ENCODE results near the gene PRPF19.

PRPF19 gene

DNA sequence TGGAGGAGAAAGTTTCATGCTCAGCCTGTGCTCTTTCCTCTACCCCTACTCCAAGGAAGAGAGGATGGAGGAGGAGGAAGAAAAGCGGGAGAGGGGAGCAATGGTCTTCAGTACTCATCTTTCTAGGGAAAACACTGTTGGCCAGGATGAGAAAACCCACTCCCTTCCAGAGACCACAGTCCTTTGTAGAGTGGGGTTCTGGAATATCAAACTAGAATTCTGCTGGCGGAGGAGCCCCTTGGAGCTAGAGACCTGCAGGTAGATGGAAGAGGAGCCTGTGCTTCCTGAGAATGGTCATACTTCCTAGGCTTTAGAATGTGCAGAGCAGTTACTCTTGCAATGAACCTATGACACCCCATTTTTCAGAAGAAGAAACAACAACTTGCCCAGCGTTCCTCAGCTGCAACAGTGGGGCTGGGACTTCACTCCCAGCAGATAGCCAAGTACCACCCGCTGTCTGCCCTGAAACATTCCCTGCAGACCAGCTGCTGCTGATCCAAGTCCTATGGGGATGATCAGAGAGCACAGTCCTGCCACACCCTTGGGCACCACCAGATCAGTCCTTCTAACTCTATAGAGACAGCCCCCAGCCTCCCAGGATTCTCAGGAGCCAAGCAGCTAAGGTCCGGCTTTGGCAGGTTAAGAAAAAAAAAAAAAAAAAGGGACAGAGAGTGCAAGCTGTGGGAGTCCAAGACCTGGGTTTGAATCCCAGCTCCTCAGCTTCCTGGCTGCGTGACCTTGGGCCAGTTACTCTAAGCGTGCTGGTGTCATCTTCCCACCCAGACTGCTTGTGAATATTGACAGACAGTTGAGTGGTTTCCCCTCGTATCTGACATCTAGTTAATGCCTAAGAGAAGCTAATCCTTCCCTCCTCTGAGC is 51.3 kb downstream of the PRPF19 start:
- H3K27ac ChIP-seq = no peak overlapping the region
- POLR2A ChIA-PET (ENCODE audit: low non-redundant PET) = interaction anchor here (0.7 kb wide), 1 partner anchor 9 kb away, joined by 3 read pairs; no protein-coding TSS in a partner anchor
- no peak for DNase-seq (ENCODE audit: low spot score)
- CTCF ChIA-PET = interaction anchor here (0.7 kb wide), 1 partner anchor 85 kb away, joined by 4 read pairs; no protein-coding TSS in a partner anchor
- TF ChIP-seq, protein P1, sequence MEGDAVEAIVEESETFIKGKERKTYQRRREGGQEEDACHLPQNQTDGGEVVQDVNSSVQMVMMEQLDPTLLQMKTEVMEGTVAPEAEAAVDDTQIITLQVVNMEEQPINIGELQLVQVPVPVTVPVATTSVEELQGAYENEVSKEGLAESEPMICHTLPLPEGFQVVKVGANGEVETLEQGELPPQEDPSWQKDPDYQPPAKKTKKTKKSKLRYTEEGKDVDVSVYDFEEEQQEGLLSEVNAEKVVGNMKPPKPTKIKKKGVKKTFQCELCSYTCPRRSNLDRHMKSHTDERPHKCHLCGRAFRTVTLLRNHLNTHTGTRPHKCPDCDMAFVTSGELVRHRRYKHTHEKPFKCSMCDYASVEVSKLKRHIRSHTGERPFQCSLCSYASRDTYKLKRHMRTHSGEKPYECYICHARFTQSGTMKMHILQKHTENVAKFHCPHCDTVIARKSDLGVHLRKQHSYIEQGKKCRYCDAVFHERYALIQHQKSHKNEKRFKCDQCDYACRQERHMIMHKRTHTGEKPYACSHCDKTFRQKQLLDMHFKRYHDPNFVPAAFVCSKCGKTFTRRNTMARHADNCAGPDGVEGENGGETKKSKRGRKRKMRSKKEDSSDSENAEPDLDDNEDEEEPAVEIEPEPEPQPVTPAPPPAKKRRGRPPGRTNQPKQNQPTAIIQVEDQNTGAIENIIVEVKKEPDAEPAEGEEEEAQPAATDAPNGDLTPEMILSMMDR (conservative IDR thresholded peaks at IDR 0.05; ENCODE audit: low read depth) = no peak

DNA sequence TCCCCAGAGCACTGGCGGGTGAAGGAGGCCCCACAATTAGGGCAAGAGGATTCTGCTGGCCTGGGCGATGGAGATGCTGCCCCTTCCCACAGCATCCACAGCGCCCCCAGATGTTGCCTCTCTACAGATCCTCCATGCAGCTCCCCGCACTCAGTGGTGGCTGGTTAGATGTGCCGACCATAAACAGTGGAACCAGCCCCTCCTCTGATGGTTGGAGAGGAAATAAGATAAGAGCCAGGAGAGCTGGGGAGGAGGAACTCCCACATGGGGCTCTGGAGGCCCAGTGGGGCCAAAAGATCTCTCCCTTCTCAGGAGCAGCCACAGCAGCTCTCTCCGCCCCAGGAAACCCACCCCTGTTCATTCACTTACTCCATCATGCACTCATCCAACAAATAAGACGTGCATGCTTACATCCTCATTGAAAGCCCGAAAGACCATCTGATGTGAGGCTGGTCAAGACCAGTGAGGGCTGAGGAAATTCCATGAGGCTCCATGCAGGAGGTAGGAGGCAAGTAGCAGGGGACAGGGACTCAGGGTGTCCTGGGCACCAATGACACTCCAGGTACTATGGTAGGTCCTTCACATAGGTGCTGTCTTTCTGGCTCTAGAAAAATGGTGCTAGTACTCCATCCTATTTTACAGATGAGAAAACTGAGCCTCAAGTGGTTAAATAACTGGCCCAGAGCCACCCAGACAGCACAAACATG is 52.1 kb downstream of the PRPF19 start:
- POLR2A ChIA-PET (ENCODE audit: low non-redundant PET) = no interaction called here
- TF ChIP-seq, protein P1 (conservative IDR thresholded peaks at IDR 0.05; ENCODE audit: low read depth) = no peak
- CTCF ChIA-PET = no interaction called here
- DNase-seq (ENCODE audit: low spot score) = no peak
- no peak overlapping the region for H3K27ac ChIP-seq

DNA sequence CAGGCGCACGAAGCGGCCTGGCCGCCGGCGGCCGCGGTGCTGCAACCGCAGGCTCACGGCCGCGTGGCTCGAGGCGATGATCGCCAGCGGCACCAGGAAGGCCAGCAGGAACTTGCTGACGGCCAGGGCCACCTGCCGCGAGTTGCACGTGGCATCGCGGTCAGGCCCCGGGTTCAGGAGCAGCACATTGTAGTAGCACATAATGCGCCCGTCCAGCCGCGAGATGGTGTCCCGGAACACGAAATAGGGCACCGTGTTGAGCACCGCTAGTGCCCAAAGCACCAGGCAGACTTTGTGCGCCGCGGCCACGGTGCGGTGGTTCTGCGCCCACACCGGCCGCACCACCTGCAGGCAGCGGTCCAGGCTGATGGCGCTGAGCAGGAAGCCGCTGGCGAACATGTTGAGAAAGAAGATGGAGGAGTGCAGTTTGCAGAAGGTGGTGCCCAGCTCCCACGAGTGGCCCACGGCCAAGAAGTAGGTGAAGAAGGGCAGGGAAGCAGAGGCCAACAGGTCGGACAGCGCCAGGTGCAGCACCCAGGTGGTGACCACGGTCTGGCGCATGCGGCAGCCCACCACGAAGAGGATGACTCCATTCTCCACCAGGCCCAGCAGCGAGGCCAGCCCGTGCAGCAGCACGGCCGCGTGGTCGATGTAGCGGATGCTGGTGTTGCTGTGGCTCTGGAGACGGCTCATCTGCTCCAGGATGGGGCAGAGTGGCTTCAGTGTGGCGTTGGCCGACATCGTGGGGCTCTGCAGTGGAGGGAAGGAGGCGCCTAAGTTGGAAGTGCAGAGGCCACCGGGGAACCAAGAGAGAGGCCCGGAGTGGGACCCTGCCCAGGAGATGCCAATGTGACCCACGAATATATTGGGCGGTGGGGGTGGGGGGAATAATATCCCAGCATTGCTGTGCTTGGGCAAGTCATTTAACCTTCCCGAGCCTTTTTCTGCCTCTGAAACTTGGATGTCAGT is 53.1 kb downstream of the PRPF19 start:
- no peak for DNase-seq (ENCODE audit: low spot score)
- POLR2A ChIA-PET (ENCODE audit: low non-redundant PET) = no interaction called here
- TF ChIP-seq, protein P1 (conservative IDR thresholded peaks at IDR 0.05; ENCODE audit: low read depth) = no peak
- H3K27ac ChIP-seq = no peak overlapping the region
- CTCF ChIA-PET = no interaction called here

DNA sequence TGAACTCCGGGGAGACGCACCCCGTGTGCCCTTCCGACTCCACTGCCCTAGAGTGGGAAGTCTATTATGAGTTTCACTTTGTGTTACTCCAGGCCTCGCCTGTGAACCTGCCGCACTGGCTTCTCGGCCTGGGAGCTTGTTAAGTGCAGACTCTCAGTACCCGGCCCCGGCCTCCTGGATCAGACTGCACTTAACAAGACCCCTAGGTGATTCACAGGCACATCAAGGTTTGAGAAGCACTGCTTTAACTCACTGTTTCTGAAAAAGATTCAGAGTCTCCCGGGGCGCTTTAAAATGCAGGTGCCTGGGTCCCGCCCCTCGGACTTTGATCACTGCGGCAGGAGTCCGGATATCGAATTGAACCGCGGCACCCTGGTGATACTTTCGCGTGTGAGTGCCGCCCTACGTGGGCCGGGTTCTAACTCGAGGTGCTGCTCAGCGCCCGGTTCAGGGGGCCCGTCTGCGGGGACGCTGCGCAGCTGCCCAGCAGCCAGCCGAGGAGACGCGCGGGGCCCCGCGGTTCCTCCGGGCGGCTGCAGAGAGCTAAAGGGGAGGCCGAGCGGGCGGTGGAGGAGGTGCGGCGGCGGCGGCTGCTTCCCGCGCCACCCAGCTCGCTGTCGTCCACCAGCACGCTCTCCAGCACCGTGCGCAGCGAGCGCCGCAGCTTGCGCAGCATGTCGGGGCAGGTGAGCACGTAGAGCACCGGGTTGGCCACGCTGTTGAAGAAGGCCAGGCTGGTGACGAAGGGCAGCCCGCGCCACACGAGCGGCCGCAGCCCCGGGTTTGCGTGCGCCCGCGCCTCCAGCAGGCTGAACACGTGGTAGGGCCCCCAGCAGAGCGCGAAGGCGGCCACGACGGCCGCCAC is 54.0 kb downstream of the PRPF19 start:
- DNase-seq (ENCODE audit: low spot score) = no peak
- CTCF ChIA-PET = interaction anchor here (0.5 kb wide), 1 partner anchor 506 kb away, joined by 4 read pairs; no protein-coding TSS in a partner anchor
- no peak overlapping the region for H3K27ac ChIP-seq
- TF ChIP-seq, protein P1 (conservative IDR thresholded peaks at IDR 0.05; ENCODE audit: low read depth) = no peak
- POLR2A ChIA-PET (ENCODE audit: low non-redundant PET) = no interaction called here

DNA sequence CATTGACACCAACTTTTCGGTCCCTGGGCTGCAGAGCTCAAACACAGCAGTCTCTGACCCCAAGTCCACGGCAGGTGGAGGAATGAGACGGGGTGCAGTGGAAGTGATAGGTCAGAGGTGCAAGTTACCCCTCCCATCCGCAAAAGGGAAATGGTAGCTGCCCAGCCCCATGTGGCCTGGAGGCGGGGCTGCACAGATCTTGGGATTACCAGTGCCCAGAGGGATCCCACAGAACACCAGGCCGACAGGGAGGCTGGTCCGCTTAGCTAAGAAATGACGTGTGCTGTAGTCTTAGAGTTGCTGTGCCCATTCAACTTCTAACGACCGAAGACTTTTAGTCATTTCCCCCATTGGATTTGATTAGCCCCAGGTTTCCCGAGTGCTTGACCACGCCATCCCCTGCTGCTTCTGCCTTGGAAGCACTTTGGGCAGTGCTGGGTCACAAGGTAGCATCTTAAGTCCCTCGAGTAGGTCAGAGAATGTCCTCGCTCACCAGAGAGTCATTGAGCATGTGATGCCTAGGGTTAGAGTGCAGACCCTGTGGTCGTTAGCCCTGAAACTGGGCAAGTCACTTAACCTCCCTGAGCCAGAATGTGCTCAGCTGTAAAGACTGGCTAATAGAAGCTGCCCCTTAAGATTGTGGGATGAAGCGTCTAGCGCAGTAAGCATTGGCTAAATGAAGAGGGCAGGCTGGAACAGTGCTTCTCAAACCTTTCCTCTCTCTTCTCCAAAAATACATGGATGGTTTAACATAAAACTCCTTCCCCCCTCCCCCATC is 54.9 kb downstream of the PRPF19 start:
- ChIA-PET POLR2A (ENCODE audit: low non-redundant PET) (no interaction called here), CTCF (interaction anchor here (1.5 kb wide), 1 partner anchor 48 kb away, joined by 4 read pairs; no protein-coding TSS in a partner anchor)
- H3K27ac ChIP-seq = no peak overlapping the region
- TF ChIP-seq, protein P1 (conservative IDR thresholded peaks at IDR 0.05; ENCODE audit: low read depth) = no peak
- no peak for DNase-seq (ENCODE audit: low spot score)

Data from RWPE1 (cell line).